Measurements from ENCODE around the gene SP6. TPM values are rescaled to one million over a fixed set of nuclear protein-coding genes. Genes with fewer than 3 reads are reported as not detected.
A peak's percentile ranks its signal among the peaks of the same experiment; 100 is the strongest.

SP6 gene
- total RNA-seq, 5 donors from 2014 or later (not counting 1 experiment from before 2014, with no cell fraction given) = 0.10 to 0.26 (median 0.13) TPM

- ChIA-PET POLR2A (no interaction called here), CTCF (no interaction called here)
- H3K9me3 Mint-ChIP-seq = no peaks in the 10 kb centered on the region
- H3K27me3 Mint-ChIP-seq = no peaks in the 10 kb centered on the region
- Histone ChIP-seq H3K27ac (ENCODE audit: low read length) (no peak overlapping the region), H3K27me3 (replicated peaks in 1 of 2; ENCODE audit: control insufficient read depth in 2 of 2, extremely low read depth in 1 of 2, insufficient read depth in 2 of 2, low read length in 1 of 2) (peaks cover 0 to 3% of the 10 kb centered on the region in 2 experiments), H3K4me1 (ENCODE audit: control insufficient read depth in 1 of 2, extremely low read depth in 1 of 2, insufficient read depth in 2 of 2, low read length in 2 of 2) (peaks cover 0 to 11% of the 10 kb centered on the region in 2 experiments), H3K4me3 (ENCODE audit: control insufficient read depth in 1 of 2, extremely low read depth in 1 of 2, low read length in 1 of 2) (no peak overlapping the region), H3K36me3 (ENCODE audit: control insufficient read depth in 2 of 2, extremely low read depth in 1 of 2, insufficient read depth in 1 of 2, low read length in 1 of 2) (peaks cover 17 to 40% of the 10 kb centered on the region in 2 donors), H3K9me3 (no peaks in the 10 kb centered on the region)
- peaks cover 0 to 20% (median 9%) of the 10 kb centered on the region in 3 donors for H3K4me1 Mint-ChIP-seq
- peaks cover 39% of the 10 kb centered on the region for H3K36me3 Mint-ChIP-seq
- no peak overlapping the region for H3K27ac Mint-ChIP-seq
- DNase-seq (no peak), ATAC-seq (replicated peaks in 1 of 4) (no peak)
- WGBS (ENCODE audit: insufficient coverage) = 98% methylated on average over 9 of the region's 9 CpGs
- H3K4me3 Mint-ChIP-seq = no peak overlapping the region
Observed at GRCh38 chr17:47806913-47807255, 44.1 kb downstream of the SP6 start.

- Histone ChIP-seq H3K27me3 (replicated peaks in 1 of 2; ENCODE audit: control insufficient read depth in 2 of 2, extremely low read depth in 1 of 2, insufficient read depth in 2 of 2, low read length in 1 of 2) (peaks cover 0 to 7% of the 10 kb centered on the region in 2 experiments), H3K4me3 (ENCODE audit: control insufficient read depth in 1 of 2, extremely low read depth in 1 of 2, low read length in 1 of 2) (no peak overlapping the region), H3K27ac (ENCODE audit: low read length) (no peak overlapping the region), H3K4me1 (ENCODE audit: control insufficient read depth in 1 of 2, extremely low read depth in 1 of 2, insufficient read depth in 2 of 2, low read length in 2 of 2) (peaks cover 0 to 11% of the 10 kb centered on the region in 2 experiments), H3K9me3 (no peaks in the 10 kb centered on the region), H3K36me3 (ENCODE audit: control insufficient read depth in 2 of 2, extremely low read depth in 1 of 2, insufficient read depth in 1 of 2, low read length in 1 of 2) (peaks cover 17 to 35% of the 10 kb centered on the region in 2 donors)
- Mint-ChIP-seq H3K4me3 (no peak overlapping the region), H3K9me3 (no peaks in the 10 kb centered on the region), H3K36me3 (peaks cover 33% of the 10 kb centered on the region), H3K27me3 (no peaks in the 10 kb centered on the region), H3K4me1 (peaks cover 0 to 14% (median 9%) of the 10 kb centered on the region in 3 donors), H3K27ac (no peak overlapping the region)
- no peak for DNase-seq
- ChIA-PET POLR2A (no interaction called here), CTCF (no interaction called here)
- ATAC-seq (replicated peaks in 1 of 4) = no peak
- 92% methylated on average over 2 of the region's 16 CpGs for WGBS (ENCODE audit: insufficient coverage)
Observed at GRCh38 chr17:47806026-47806912, 44.7 kb downstream of the SP6 start.

DNA sequence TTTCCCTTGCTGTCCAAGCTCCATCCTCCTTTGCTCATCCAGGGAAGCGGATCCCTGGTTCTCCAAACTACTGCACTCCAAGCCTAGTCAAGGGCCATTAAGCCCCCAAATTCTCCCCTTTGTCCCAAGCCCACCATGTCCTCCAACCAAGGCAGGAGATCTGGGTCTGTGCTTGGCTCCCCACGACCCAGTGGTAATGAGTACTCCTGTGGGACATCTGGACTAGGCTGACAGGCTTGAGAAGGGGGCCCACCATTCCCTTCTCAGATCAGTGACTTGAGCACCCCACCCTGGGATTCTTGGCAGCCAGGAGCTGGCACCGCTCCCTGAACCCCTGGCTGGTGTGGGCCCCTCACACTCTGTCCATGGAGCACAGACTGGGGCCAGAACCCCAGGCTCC, 46.5 kb downstream of the SP6 start:
- Mint-ChIP-seq H3K4me3 (no peak overlapping the region), H3K9me3 (no peaks in the 10 kb centered on the region), H3K36me3 (peaks cover 21% of the 10 kb centered on the region), H3K27me3 (no peaks in the 10 kb centered on the region), H3K27ac (no peak overlapping the region), H3K4me1 (no peaks in the 10 kb centered on the region)
- Histone ChIP-seq H3K9me3 (no peaks in the 10 kb centered on the region), H3K4me1 (ENCODE audit: control insufficient read depth in 1 of 2, extremely low read depth in 1 of 2, insufficient read depth in 2 of 2, low read length in 2 of 2) (peaks cover 0 to 6% of the 10 kb centered on the region in 2 experiments), H3K4me3 (ENCODE audit: control insufficient read depth in 1 of 2, extremely low read depth in 1 of 2, low read length in 1 of 2) (no peak overlapping the region), H3K27me3 (replicated peaks in 1 of 2; ENCODE audit: control insufficient read depth in 2 of 2, extremely low read depth in 1 of 2, insufficient read depth in 2 of 2, low read length in 1 of 2) (peaks cover 0 to 7% of the 10 kb centered on the region in 2 experiments), H3K36me3 (ENCODE audit: control insufficient read depth in 2 of 2, extremely low read depth in 1 of 2, insufficient read depth in 1 of 2, low read length in 1 of 2) (peaks cover 11 to 22% of the 10 kb centered on the region in 2 donors), H3K27ac (ENCODE audit: low read length) (no peak overlapping the region)
- ATAC-seq (replicated peaks in 1 of 4) (no peak), DNase-seq (no peak)
- POLR2A ChIA-PET = interaction anchor here (0.6 to 0.7 kb wide), 2 partner anchors 19 to 153 kb away, joined by 3 to 4 read pairs; no protein-coding TSS in a partner anchor
- CTCF ChIA-PET = no interaction called here
- 73% methylated on average over 3 of the region's 3 CpGs for WGBS (ENCODE audit: insufficient coverage)

DNA sequence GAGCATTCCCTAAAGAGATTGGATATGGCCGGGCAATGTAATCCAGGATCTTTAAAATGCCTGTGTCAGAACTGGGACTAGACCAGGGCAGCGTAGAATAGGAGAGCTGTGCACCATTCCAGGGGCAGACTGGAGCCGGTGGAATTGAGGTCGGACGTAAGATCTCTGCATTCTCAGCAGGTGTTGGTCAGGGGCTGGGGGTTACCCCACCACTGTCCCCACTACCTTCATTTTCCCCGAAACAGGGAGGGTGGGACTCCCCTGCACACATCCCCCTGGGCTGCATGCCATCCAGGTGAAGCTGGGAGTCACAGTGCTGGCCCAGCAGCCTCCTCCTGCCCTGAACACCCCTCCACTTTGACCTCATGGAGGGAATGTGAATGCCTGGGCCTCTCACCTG, 47.2 kb downstream of the SP6 start:
- Mint-ChIP-seq H3K27me3 (no peaks in the 10 kb centered on the region), H3K4me1 (no peaks in the 10 kb centered on the region), H3K27ac (no peak overlapping the region), H3K36me3 (peaks cover 15% of the 10 kb centered on the region), H3K4me3 (no peak overlapping the region), H3K9me3 (no peaks in the 10 kb centered on the region)
- 73% methylated on average over 5 of the region's 6 CpGs for WGBS (ENCODE audit: insufficient coverage)
- CTCF ChIA-PET = no interaction called here
- Histone ChIP-seq H3K4me1 (ENCODE audit: control insufficient read depth in 1 of 2, extremely low read depth in 1 of 2, insufficient read depth in 2 of 2, low read length in 2 of 2) (peaks cover 0 to 6% of the 10 kb centered on the region in 2 experiments), H3K27ac (ENCODE audit: low read length) (no peak overlapping the region), H3K27me3 (replicated peaks in 1 of 2; ENCODE audit: control insufficient read depth in 2 of 2, extremely low read depth in 1 of 2, insufficient read depth in 2 of 2, low read length in 1 of 2) (peaks cover 0 to 9% of the 10 kb centered on the region in 2 experiments), H3K36me3 (ENCODE audit: control insufficient read depth in 2 of 2, extremely low read depth in 1 of 2, insufficient read depth in 1 of 2, low read length in 1 of 2) (peaks cover 5 to 15% of the 10 kb centered on the region in 2 donors), H3K4me3 (ENCODE audit: control insufficient read depth in 1 of 2, extremely low read depth in 1 of 2, low read length in 1 of 2) (no peak overlapping the region), H3K9me3 (no peaks in the 10 kb centered on the region)
- DNase-seq = no peak
- POLR2A ChIA-PET = interaction anchor here in 1 of 2 donors (0.7 kb wide), 1 partner anchor 19 kb away, joined by 4 read pairs; no protein-coding TSS in a partner anchor
- ATAC-seq (replicated peaks in 1 of 4) = no peak

DNA sequence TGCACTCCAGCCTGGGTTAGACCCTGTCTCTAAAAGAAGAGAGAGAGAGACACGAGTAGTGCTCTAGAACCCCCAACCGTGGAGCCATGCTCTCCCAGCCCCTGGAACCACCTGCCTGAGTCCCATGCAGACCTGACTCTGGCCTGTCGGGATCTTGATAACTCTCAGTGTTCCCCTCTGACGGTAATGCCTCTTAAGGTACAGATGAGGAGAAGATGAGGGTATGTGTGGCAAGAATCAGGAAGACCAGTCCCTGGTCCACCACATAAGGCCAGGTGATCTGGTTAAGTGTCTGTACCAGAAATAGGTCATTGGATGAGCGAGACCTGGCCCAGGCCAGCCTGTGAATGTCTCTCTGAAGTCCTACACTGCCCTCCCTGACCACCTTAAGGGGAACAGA, 47.8 kb downstream of the SP6 start:
- peaks cover 0 to 6% of the 10 kb centered on the region in 2 experiments for H3K4me1 ChIP-seq (ENCODE audit: control insufficient read depth in 1 of 2, extremely low read depth in 1 of 2, insufficient read depth in 2 of 2, low read length in 2 of 2)
- peaks cover 0 to 10% of the 10 kb centered on the region in 2 experiments for H3K27me3 ChIP-seq (replicated peaks in 1 of 2; ENCODE audit: control insufficient read depth in 2 of 2, extremely low read depth in 1 of 2, insufficient read depth in 2 of 2, low read length in 1 of 2)
- H3K9me3 ChIP-seq = no peaks in the 10 kb centered on the region
- Mint-ChIP-seq H3K27ac (no peak overlapping the region), H3K4me1 (no peaks in the 10 kb centered on the region), H3K36me3 (peaks cover 11% of the 10 kb centered on the region), H3K4me3 (no peak overlapping the region), H3K27me3 (peaks cover 0 to 3% of the 10 kb centered on the region in 2 donors), H3K9me3 (no peaks in the 10 kb centered on the region)
- peaks cover 1 to 10% of the 10 kb centered on the region in 2 donors for H3K36me3 ChIP-seq (ENCODE audit: control insufficient read depth in 2 of 2, extremely low read depth in 1 of 2, insufficient read depth in 1 of 2, low read length in 1 of 2)
- no peak for DNase-seq
- H3K27ac ChIP-seq (ENCODE audit: low read length) = no peak overlapping the region
- WGBS (ENCODE audit: insufficient coverage) = 0% methylated on average over 2 of the region's 5 CpGs
- H3K4me3 ChIP-seq (ENCODE audit: control insufficient read depth in 1 of 2, extremely low read depth in 1 of 2, low read length in 1 of 2) = no peak overlapping the region
- no peak for ATAC-seq (replicated peaks in 1 of 4)
- POLR2A ChIA-PET = no interaction called here
- CTCF ChIA-PET = no interaction called here

DNA sequence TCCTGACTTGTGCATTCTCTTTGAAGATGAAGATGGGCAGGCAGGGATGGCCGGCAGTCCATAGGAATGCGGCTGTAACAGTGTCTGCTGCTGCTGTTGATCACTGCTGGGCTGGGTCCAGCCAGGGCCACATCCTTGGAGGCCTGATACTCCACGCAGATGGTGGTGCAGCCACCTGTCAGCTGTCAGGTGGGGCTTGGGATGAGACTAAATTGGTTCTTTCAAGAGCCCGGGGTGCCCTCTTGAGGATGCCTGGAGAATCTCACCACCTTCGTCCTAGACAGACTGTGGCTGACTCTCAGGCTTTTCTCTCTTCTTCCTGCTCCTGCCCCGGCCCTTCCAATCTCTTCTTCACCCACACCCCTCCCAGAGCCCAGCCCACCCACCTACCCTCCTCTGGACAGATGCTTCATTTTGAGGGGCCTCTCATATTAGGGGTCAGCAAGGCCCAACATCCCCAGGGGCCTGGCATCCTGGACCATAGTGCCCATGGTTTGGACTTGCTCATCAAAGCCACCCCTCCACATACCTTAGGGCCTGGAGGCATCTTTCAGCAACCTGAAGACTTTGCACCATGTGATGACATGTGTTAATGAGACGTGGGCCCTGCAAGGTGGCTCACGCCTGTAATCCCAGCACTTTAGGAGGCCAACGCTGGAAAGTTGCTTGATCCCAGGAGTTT, 48.5 kb downstream of the SP6 start:
- H3K4me3 Mint-ChIP-seq = no peak overlapping the region
- no peaks in the 10 kb centered on the region for H3K9me3 ChIP-seq
- CTCF ChIA-PET = interaction anchor here in 1 of 2 donors (1.6 kb wide), 1 partner anchor 25 kb away, joined by 3 read pairs; no protein-coding TSS in a partner anchor
- peaks cover 0 to 6% of the 10 kb centered on the region in 2 experiments for H3K4me1 ChIP-seq (ENCODE audit: control insufficient read depth in 1 of 2, extremely low read depth in 1 of 2, insufficient read depth in 2 of 2, low read length in 2 of 2)
- POLR2A ChIA-PET = no interaction called here
- 17% methylated on average over 6 of the region's 9 CpGs for WGBS (ENCODE audit: insufficient coverage)
- ATAC-seq (replicated peaks in 1 of 4) (peak; percentile 85 to 93 (median 86)), DNase-seq (peak in 32 of 35 experiments; percentile 19 to 71 (median 51))
- H3K27me3 ChIP-seq (replicated peaks in 1 of 2; ENCODE audit: control insufficient read depth in 2 of 2, extremely low read depth in 1 of 2, insufficient read depth in 2 of 2, low read length in 1 of 2) = peaks cover 0 to 10% of the 10 kb centered on the region in 2 experiments
- peaks cover 5 to 6% of the 10 kb centered on the region in 2 donors for H3K27me3 Mint-ChIP-seq
- H3K27ac ChIP-seq (ENCODE audit: low read length) = no peak overlapping the region
- no peaks in the 10 kb centered on the region for H3K4me1 Mint-ChIP-seq
- H3K9me3 Mint-ChIP-seq = no peaks in the 10 kb centered on the region
- H3K36me3 Mint-ChIP-seq = peaks cover 7% of the 10 kb centered on the region
- H3K36me3 ChIP-seq (ENCODE audit: control insufficient read depth in 2 of 2, extremely low read depth in 1 of 2, insufficient read depth in 1 of 2, low read length in 1 of 2) = peaks cover 0 to 2% of the 10 kb centered on the region in 2 donors
- H3K27ac Mint-ChIP-seq = no peak overlapping the region
- H3K4me3 ChIP-seq (ENCODE audit: control insufficient read depth in 1 of 2, extremely low read depth in 1 of 2, low read length in 1 of 2) = no peak overlapping the region

All from T-cell (primary cell).